ENCODE measurements around the gene PDIA2. TPM values are rescaled to one million over a fixed set of nuclear protein-coding genes. Genes with fewer than 3 reads are reported as not detected.

PDIA2 gene
- total and polyA plus RNA-seq, 4 donors: 0.03 to 0.09 TPM; not detected in 2

DNA sequence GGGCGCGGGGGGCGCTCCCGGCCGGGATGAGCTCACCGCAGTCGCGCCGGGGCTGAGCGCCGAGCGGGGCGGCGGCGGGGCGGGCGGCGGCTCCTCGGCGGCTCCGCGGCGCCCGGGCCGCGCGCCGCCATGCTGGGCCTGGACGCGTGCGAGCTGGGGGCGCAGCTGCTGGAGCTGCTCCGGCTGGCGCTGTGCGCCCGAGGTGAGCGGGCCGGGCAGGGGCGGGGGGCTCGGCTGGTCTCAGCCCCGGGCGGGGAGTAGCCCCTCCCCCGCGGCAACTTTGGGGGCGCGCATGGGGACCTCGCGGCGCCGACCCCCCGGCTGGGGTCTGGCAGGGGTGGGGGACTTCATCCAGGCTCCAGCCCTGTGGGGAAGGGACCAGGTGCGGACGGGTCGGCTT lies 2.4 kb upstream of the PDIA2 start, which contains the start of gene ARHGDIG:
Gene ARHGDIG, plus strand, starts transcription at position 40 of the 400 bp plus-strand sequence. Its CDS starts 90 bp downstream, at position 130.
- Histone ChIP-seq H3K9me3 (ENCODE audit: control insufficient read depth in 4 of 4, low read length in 3 of 4) (no peaks in the 10 kb centered on the region), H3K4me1 (ENCODE audit: control insufficient read depth in 4 of 4, insufficient read depth in 4 of 4, low read length in 3 of 4) (peaks cover 0 to 9% (median 3%) of the 10 kb centered on the region in 4 donors), H3K27me3 (ENCODE audit: control insufficient read depth in 4 of 4, insufficient read depth in 4 of 4, low read length in 3 of 4) (peaks cover 0 to 11% (median 0%) of the 10 kb centered on the region in 4 donors), H3K9ac (ENCODE audit: low read depth in 1 of 2, low read length in 2 of 2) (no peak within 1 kb of the TSS), H3K27ac (ENCODE audit: low read depth in 1 of 2, low read length in 2 of 2) (no peak within 1 kb of the TSS), H3K4me3 (ENCODE audit: low read depth in 1 of 3, low read length in 3 of 3) (peak within 1 kb of the TSS in 1 of 3 donors; percentile 42), H3K36me3 (ENCODE audit: control insufficient read depth in 4 of 4, insufficient read depth in 3 of 4, low read depth in 1 of 4, low read length in 3 of 4) (no peaks in the 10 kb centered on the region)
- 2% methylated on average over 54 of the region's 54 CpGs for WGBS
- TF ChIP-seq, protein P1, sequence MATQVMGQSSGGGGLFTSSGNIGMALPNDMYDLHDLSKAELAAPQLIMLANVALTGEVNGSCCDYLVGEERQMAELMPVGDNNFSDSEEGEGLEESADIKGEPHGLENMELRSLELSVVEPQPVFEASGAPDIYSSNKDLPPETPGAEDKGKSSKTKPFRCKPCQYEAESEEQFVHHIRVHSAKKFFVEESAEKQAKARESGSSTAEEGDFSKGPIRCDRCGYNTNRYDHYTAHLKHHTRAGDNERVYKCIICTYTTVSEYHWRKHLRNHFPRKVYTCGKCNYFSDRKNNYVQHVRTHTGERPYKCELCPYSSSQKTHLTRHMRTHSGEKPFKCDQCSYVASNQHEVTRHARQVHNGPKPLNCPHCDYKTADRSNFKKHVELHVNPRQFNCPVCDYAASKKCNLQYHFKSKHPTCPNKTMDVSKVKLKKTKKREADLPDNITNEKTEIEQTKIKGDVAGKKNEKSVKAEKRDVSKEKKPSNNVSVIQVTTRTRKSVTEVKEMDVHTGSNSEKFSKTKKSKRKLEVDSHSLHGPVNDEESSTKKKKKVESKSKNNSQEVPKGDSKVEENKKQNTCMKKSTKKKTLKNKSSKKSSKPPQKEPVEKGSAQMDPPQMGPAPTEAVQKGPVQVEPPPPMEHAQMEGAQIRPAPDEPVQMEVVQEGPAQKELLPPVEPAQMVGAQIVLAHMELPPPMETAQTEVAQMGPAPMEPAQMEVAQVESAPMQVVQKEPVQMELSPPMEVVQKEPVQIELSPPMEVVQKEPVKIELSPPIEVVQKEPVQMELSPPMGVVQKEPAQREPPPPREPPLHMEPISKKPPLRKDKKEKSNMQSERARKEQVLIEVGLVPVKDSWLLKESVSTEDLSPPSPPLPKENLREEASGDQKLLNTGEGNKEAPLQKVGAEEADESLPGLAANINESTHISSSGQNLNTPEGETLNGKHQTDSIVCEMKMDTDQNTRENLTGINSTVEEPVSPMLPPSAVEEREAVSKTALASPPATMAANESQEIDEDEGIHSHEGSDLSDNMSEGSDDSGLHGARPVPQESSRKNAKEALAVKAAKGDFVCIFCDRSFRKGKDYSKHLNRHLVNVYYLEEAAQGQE (IDR thresholded peaks at IDR 0.05): no peak
- TF ChIP-seq HNF4A (conservative IDR thresholded peaks at IDR 0.05) (no peak), EGR1 (IDR thresholded peaks at IDR 0.05; ENCODE audit: low read depth in 2 of 2) (no peak), FOXA2 (IDR thresholded peaks at IDR 0.05) (no peak), ZBTB33 (IDR thresholded peaks at IDR 0.05) (no peak), SP1 (IDR thresholded peaks at IDR 0.05) (no peak), YY1 (IDR thresholded peaks at IDR 0.05) (no peak), FOXA1 (IDR thresholded peaks at IDR 0.05) (no peak), HNF4G (IDR thresholded peaks at IDR 0.05) (no peak), MAX (IDR thresholded peaks at IDR 0.05) (no peak), TAF1 (conservative IDR thresholded peaks at IDR 0.05) (no peak)
- TF ChIP-seq, protein P2, sequence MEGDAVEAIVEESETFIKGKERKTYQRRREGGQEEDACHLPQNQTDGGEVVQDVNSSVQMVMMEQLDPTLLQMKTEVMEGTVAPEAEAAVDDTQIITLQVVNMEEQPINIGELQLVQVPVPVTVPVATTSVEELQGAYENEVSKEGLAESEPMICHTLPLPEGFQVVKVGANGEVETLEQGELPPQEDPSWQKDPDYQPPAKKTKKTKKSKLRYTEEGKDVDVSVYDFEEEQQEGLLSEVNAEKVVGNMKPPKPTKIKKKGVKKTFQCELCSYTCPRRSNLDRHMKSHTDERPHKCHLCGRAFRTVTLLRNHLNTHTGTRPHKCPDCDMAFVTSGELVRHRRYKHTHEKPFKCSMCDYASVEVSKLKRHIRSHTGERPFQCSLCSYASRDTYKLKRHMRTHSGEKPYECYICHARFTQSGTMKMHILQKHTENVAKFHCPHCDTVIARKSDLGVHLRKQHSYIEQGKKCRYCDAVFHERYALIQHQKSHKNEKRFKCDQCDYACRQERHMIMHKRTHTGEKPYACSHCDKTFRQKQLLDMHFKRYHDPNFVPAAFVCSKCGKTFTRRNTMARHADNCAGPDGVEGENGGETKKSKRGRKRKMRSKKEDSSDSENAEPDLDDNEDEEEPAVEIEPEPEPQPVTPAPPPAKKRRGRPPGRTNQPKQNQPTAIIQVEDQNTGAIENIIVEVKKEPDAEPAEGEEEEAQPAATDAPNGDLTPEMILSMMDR (IDR thresholded peaks at IDR 0.05; ENCODE audit: low read depth, low read length, missing input control): no peak
- TF ChIP-seq, protein P3, sequence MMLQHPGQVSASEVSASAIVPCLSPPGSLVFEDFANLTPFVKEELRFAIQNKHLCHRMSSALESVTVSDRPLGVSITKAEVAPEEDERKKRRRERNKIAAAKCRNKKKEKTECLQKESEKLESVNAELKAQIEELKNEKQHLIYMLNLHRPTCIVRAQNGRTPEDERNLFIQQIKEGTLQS (IDR thresholded peaks at IDR 0.05): no peak
- DNase-seq (ENCODE audit: low spot score): no peak

DNA sequence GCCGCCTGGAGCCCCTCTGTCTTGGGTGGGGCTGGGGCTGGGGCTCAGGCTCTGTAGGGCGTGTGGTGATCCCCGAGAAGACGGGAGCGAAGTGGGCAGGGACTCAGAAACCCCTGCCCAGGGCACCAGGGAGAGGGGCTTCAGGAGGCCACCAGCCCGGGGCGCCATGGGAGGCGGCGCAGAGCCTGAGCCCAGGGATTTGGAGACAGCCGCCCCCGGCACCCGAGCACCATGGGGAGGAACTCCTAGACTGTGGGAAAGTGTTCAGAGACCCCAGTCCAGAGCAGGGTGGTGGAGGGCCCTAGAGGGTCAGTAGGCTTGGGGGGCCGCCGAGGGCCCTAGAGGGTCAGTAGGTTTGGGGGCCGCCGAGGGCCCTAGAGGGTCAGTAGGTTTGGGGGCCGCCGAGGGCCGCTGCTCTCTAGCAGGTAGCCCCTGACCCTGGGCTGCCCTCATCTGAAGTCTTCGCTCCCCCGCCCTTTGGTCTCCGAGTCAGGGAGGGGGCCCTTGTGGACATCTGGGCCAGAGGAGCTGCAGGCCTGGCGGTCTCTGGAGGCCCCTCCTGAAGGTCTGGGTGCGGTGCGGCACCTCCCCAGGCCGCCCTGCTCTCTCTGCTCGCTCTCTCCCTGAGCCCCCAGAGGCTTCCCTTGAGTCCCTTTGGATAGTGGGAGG lies 1.8 kb upstream of the PDIA2 start:
- H3K9me3 ChIP-seq (ENCODE audit: control insufficient read depth in 4 of 4, low read length in 3 of 4): no peaks in the 10 kb centered on the region
- peaks cover 0 to 11% (median 0%) of the 10 kb centered on the region in 4 donors for H3K27me3 ChIP-seq (ENCODE audit: control insufficient read depth in 4 of 4, insufficient read depth in 4 of 4, low read length in 3 of 4)
- H3K4me3 ChIP-seq (ENCODE audit: low read depth in 1 of 3, low read length in 3 of 3): peak overlapping the region in 1 of 3 donors; percentile 42
- no peak for DNase-seq (ENCODE audit: low spot score)
- WGBS: 48% methylated on average over 27 of the region's 27 CpGs
- no peaks in the 10 kb centered on the region for H3K36me3 ChIP-seq (ENCODE audit: control insufficient read depth in 4 of 4, insufficient read depth in 3 of 4, low read depth in 1 of 4, low read length in 3 of 4)
- H3K4me1 ChIP-seq (ENCODE audit: control insufficient read depth in 4 of 4, insufficient read depth in 4 of 4, low read length in 3 of 4): peaks cover 0 to 9% (median 3%) of the 10 kb centered on the region in 4 donors
- H3K9ac ChIP-seq (ENCODE audit: low read depth in 1 of 2, low read length in 2 of 2): no peak overlapping the region
- H3K27ac ChIP-seq (ENCODE audit: low read depth in 1 of 2, low read length in 2 of 2): no peak overlapping the region
- TF ChIP-seq HNF4A (conservative IDR thresholded peaks at IDR 0.05): no peak
- TF ChIP-seq JUND (IDR thresholded peaks at IDR 0.05): no peak
- no peak for TF ChIP-seq NR2F2 (IDR thresholded peaks at IDR 0.05)
- TF ChIP-seq RXRA (IDR thresholded peaks at IDR 0.05): no peak
- no peak for TF ChIP-seq ZBTB33 (IDR thresholded peaks at IDR 0.05)
- no peak for TF ChIP-seq MAX (IDR thresholded peaks at IDR 0.05)
- no peak for TF ChIP-seq RAD21 (IDR thresholded peaks at IDR 0.05)
- no peak for TF ChIP-seq YY1 (IDR thresholded peaks at IDR 0.05)
- TF ChIP-seq, protein P1 (IDR thresholded peaks at IDR 0.05): no peak
- no peak for TF ChIP-seq TAF1 (conservative IDR thresholded peaks at IDR 0.05)
